IMR-90 (cell line): ENCODE results near the gene GAPT.
"Not testable (repeated sequence)": the region's sequence is repeated elsewhere in the genome, so short reads cannot be mapped to it uniquely, and the experiment has no call there.

Experiments
- CEBPB ChIP-seq: IDR thresholded peaks from 2 replicates; pipeline ENCODE4 v1.6.1; 2012; ENCODE audit warnings: low read depth, low read length, improper control_type of control experiment
- CHD1 ChIP-seq: IDR thresholded peaks from 2 replicates; pipeline ENCODE4 v1.6.1; 2012; ENCODE audit warnings: low read depth, low read length, improper control_type of control experiment
- MAFK ChIP-seq: IDR thresholded peaks from 2 replicates; pipeline ENCODE4 v1.6.1; 2012; ENCODE audit warnings: low read depth, low read length, improper control_type of control experiment
- NFE2L2 ChIP-seq: fragments of 150-350 bp; IDR thresholded peaks from 2 replicates; pipeline ENCODE4 v1.6.1; 2016; ENCODE audit warnings: low read depth, mild to moderate bottlenecking, low read length
- POLR2A ChIP-seq: IDR thresholded peaks from 2 replicates; pipeline ENCODE4 v1.6.1; 2012; ENCODE audit warnings: mild to moderate bottlenecking, low read depth, low read length
- RAD21 ChIP-seq: IDR thresholded peaks from 2 replicates; pipeline ENCODE4 v1.6.1; 2012; ENCODE audit warnings: low read length, improper control_type of control experiment
- RFX5 ChIP-seq: IDR thresholded peaks from 2 replicates; pipeline ENCODE4 v1.8.0; 2012; ENCODE audit warnings: low read depth, mild to moderate bottlenecking, low read length, moderate library complexity
- TF ChIP-seq, protein P1 (sequence below): conservative IDR thresholded peaks from 2 replicates; pipeline ENCODE4 v1.5.1; 2012; ENCODE audit warnings: mild to moderate bottlenecking, low read depth, low read length, improper control_type of control experiment
- TF ChIP-seq, protein P2 (sequence below): fragments of 150-350 bp; IDR thresholded peaks from 2 replicates; pipeline ENCODE4 v1.6.1; 2017; ENCODE audit warnings: mild to moderate bottlenecking, antibody characterized with exemption, low read length, low read depth

DNA sequence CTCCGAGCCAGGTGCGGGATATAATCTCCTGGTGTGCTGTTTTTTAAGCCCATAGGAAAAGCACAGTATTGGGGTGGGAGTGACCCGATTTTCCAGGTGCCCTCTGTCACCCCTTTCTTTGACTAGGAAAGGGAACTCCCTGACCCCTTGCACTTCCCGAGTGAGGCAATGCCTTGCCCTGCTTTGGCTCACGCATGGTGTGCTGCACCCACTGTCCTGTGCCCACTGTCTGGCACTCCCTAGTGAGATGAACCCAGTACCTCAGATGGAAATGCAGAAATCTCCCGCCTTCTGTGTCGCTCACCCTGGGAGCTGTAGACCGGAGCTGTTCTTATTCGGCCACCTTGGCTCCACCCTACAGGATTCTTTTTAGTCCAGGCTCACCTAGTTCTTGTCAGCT lies 50.7 kb downstream of the GAPT start:
- TF ChIP-seq, protein P1, sequence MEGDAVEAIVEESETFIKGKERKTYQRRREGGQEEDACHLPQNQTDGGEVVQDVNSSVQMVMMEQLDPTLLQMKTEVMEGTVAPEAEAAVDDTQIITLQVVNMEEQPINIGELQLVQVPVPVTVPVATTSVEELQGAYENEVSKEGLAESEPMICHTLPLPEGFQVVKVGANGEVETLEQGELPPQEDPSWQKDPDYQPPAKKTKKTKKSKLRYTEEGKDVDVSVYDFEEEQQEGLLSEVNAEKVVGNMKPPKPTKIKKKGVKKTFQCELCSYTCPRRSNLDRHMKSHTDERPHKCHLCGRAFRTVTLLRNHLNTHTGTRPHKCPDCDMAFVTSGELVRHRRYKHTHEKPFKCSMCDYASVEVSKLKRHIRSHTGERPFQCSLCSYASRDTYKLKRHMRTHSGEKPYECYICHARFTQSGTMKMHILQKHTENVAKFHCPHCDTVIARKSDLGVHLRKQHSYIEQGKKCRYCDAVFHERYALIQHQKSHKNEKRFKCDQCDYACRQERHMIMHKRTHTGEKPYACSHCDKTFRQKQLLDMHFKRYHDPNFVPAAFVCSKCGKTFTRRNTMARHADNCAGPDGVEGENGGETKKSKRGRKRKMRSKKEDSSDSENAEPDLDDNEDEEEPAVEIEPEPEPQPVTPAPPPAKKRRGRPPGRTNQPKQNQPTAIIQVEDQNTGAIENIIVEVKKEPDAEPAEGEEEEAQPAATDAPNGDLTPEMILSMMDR: not testable (repeated sequence)
- not testable (repeated sequence) for TF ChIP-seq POLR2A, NFE2L2, RFX5, CEBPB, CHD1, MAFK, RAD21
- TF ChIP-seq, protein P2, sequence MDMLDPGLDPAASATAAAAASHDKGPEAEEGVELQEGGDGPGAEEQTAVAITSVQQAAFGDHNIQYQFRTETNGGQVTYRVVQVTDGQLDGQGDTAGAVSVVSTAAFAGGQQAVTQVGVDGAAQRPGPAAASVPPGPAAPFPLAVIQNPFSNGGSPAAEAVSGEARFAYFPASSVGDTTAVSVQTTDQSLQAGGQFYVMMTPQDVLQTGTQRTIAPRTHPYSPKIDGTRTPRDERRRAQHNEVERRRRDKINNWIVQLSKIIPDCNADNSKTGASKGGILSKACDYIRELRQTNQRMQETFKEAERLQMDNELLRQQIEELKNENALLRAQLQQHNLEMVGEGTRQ: not testable (repeated sequence)
